H1 (cell line): ENCODE measurements around the gene HOXB3. TPM values are rescaled to one million over a fixed set of nuclear protein-coding genes. Genes with fewer than 3 reads are reported as not detected.

Experiments
- CTCF ChIA-PET: fragments of 300-600 bp; sonication (Branson Sonifier 250); formaldehyde crosslinking; loops from one replicate; lab custom pipeline; 2021; ENCODE audit not compliant: partially characterized antibody; lab: Charles Lee
- POLR2A ChIA-PET: fragments of 300-600 bp; sonication (Branson Sonifier 250); formaldehyde crosslinking; loops from one replicate; lab custom pipeline; 2021; ENCODE audit warnings: inconsistent platforms; ENCODE audit not compliant: partially characterized antibody; lab: Charles Lee
- DNase-seq, 2 experiments: peaks; one replicate each; pipeline versions ENCODE4 v3.0.0 to v3.0.0-alpha.2; 2010 to 2022; ENCODE audit warnings: low spot score in 2 of 2, low read depth in 1 of 2, mixed read lengths in 1 of 2
- FAIRE-seq: peaks from 2 replicates; lab custom pipeline; 2011; peaks lifted over from hg19 to GRCh38; lab: Jason Lieb, UNC
- H2AFZ ChIP-seq: 2 replicates; pipeline ENCODE4 v1.8.1; 2012; ENCODE audit warnings: low read length, inconsistent platforms
- H2AK5ac ChIP-seq: 2 replicates; pipeline ENCODE4 v1.6.1; 2013; ENCODE audit warnings: low read depth, low read length
- H2BK120ac ChIP-seq: replicated peaks from 2 replicates; pipeline ENCODE3; 2013; ENCODE audit warnings: low read depth, low read length, inconsistent platforms
- H2BK12ac ChIP-seq: 2 replicates; pipeline ENCODE4 v1.6.1; 2013; ENCODE audit warnings: low read depth, low read length
- H2BK15ac ChIP-seq: 2 replicates; pipeline ENCODE4 v1.6.1; 2013; ENCODE audit warnings: low read length
- H2BK20ac ChIP-seq: 2 replicates; pipeline ENCODE4 v1.6.1; 2013; ENCODE audit warnings: low read length
- H2BK5ac ChIP-seq: 2 replicates; pipeline ENCODE4 v1.6.1; 2013; ENCODE audit warnings: low read depth, low read length
- H3K14ac ChIP-seq: 2 replicates; pipeline ENCODE4 v1.6.1; 2013; ENCODE audit warnings: inconsistent platforms; ENCODE audit not compliant: insufficient read length
- H3K18ac ChIP-seq: 2 replicates; pipeline ENCODE4 v1.6.1; 2013; ENCODE audit warnings: low read length; ENCODE audit errors: extremely low read depth
- H3K23ac ChIP-seq: 2 replicates; pipeline ENCODE4 v1.6.1; 2013; ENCODE audit warnings: inconsistent platforms; ENCODE audit not compliant: insufficient read length
- H3K23me2 ChIP-seq: 2 replicates; pipeline ENCODE4 v1.6.1; 2013; ENCODE audit warnings: low read depth, low read length
- H3K27ac ChIP-seq: 2 replicates; pipeline ENCODE4 v1.6.1; 2011; ENCODE audit warnings: low read depth, low read length, inconsistent platforms
- H3K27me3 ChIP-seq, 4 experiments: replicated peaks in 1 of 4; 1 replicate in 1 of 4; 2 replicates in 3 of 4; pipeline versions ENCODE4 v1.6.1 to v1.8.1; 2011 to 2013; ENCODE audit warnings: low read length in 3 of 4, mild to moderate bottlenecking in 3 of 4, inconsistent platforms in 2 of 4, mixed read lengths in 2 of 4, moderate library complexity in 1 of 4; ENCODE audit not compliant: control insufficient read depth in 3 of 4, insufficient read depth in 3 of 4; ENCODE audit errors: extremely low read depth in 1 of 4
- H3K36me3 ChIP-seq, 4 experiments: 2 replicates each; pipeline versions ENCODE4 v1.6.1 to v1.8.1; 2011 to 2013; ENCODE audit warnings: mild to moderate bottlenecking in 4 of 4, low read length in 3 of 4, moderate library complexity in 2 of 4, control low read depth in 1 of 4, inconsistent platforms in 1 of 4; ENCODE audit not compliant: insufficient read depth in 4 of 4, control insufficient read depth in 2 of 4
- H3K4ac ChIP-seq: replicated peaks from 2 replicates; pipeline ENCODE3; 2013; ENCODE audit warnings: low read length, low read depth, mixed read lengths, inconsistent platforms; ENCODE audit not compliant: insufficient read length
- H3K4me1 ChIP-seq, 4 experiments: replicated peaks in 1 of 4; 1 replicate in 1 of 4; 2 replicates in 3 of 4; pipeline versions ENCODE4 v1.6.1 to v1.8.1; 2011 to 2013; ENCODE audit warnings: low read length in 3 of 4, inconsistent platforms in 2 of 4, mixed read lengths in 1 of 4; ENCODE audit not compliant: insufficient read depth in 4 of 4, control insufficient read depth in 3 of 4
- H3K4me2 ChIP-seq, 2 experiments: 2 replicates each; pipeline versions ENCODE4 v1.6.1 to v1.8.1; 2011 to 2013; ENCODE audit warnings: low read depth in 2 of 2, low read length in 2 of 2, control low read depth in 1 of 2, inconsistent platforms in 1 of 2, mild to moderate bottlenecking in 1 of 2; ENCODE audit not compliant: insufficient read depth in 1 of 2
- H3K4me3 ChIP-seq, 4 experiments: fragments of 200-600, 300-600 bp in 1 of 4; sonication (generic), shearing (Covaris generic), sonication (Bioruptor Twin) in 1 of 4; 2 replicates each; pipeline versions ENCODE4 v1.5.1 to v1.8.1; 2011 to 2016; ENCODE audit warnings: low read length in 4 of 4, low read depth in 3 of 4, control low read depth in 2 of 4, inconsistent platforms in 2 of 4, mild to moderate bottlenecking in 2 of 4, mixed read lengths in 1 of 4, moderate library complexity in 1 of 4; ENCODE audit not compliant: insufficient read depth in 2 of 4; ENCODE audit errors: extremely low read depth in 1 of 4
- H3K56ac ChIP-seq: replicated peaks from 2 replicates; pipeline ENCODE3; 2013; ENCODE audit warnings: low read depth, mild to moderate bottlenecking, mixed read lengths, low read length, inconsistent platforms; ENCODE audit not compliant: insufficient read length
- H3K79me1 ChIP-seq: 2 replicates; pipeline ENCODE4 v1.6.1; 2013; ENCODE audit warnings: low read depth, low read length, control low read depth
- H3K79me2 ChIP-seq, 2 experiments: 2 replicates each; pipeline versions ENCODE4 v1.6.1 to v1.8.1; 2012 to 2013; ENCODE audit warnings: low read length in 2 of 2, mild to moderate bottlenecking in 2 of 2, inconsistent platforms in 1 of 2; ENCODE audit not compliant: insufficient read depth in 2 of 2, control insufficient read depth in 1 of 2
- H3K9ac ChIP-seq, 4 experiments: replicated peaks in 1 of 4; 1 replicate in 1 of 4; 2 replicates in 3 of 4; pipeline versions ENCODE4 v1.6.1 to v1.8.1; 2011 to 2013; ENCODE audit warnings: low read depth in 3 of 4, low read length in 3 of 4, control low read depth in 2 of 4, mild to moderate bottlenecking in 2 of 4, moderate library complexity in 2 of 4, inconsistent platforms in 1 of 4; ENCODE audit errors: extremely low read depth in 1 of 4
- H3K9me3 ChIP-seq, 2 experiments: 2 replicates each; pipeline versions ENCODE4 v1.6.1 to v1.8.1; 2012 to 2013; ENCODE audit warnings: mild to moderate bottlenecking in 2 of 2, moderate library complexity in 2 of 2, control low read depth in 1 of 2, inconsistent platforms in 1 of 2, low read depth in 1 of 2, low read length in 1 of 2, mixed read lengths in 1 of 2; ENCODE audit not compliant: insufficient read depth in 2 of 2
- H4K20me1 ChIP-seq, 2 experiments: replicated peaks in 1 of 2; 2 replicates each; pipeline versions ENCODE3 to v1.8.1; 2011 to 2013; ENCODE audit warnings: inconsistent platforms in 2 of 2, low read length in 2 of 2, mild to moderate bottlenecking in 1 of 2; ENCODE audit not compliant: insufficient read depth in 2 of 2, control insufficient read depth in 1 of 2
- H4K5ac ChIP-seq: 2 replicates; pipeline ENCODE4 v1.6.1; 2013; ENCODE audit warnings: low read length, low read depth, mixed read lengths, inconsistent platforms; ENCODE audit not compliant: insufficient read length
- H4K8ac ChIP-seq: 2 replicates; pipeline ENCODE4 v1.8.0; 2013; ENCODE audit warnings: mild to moderate bottlenecking, moderate library complexity, low read length, inconsistent platforms; ENCODE audit not compliant: insufficient read depth; ENCODE audit errors: extremely low read depth
- H4K91ac ChIP-seq: replicated peaks from 2 replicates; pipeline ENCODE3; 2013; ENCODE audit warnings: low read length, mixed read lengths, inconsistent platforms; ENCODE audit not compliant: insufficient read length
- ATF2 ChIP-seq: IDR thresholded peaks from 2 replicates; pipeline ENCODE4 v1.6.1; 2012; ENCODE audit warnings: low read length, inconsistent platforms
- BCL11A ChIP-seq, 2 experiments: IDR thresholded peaks; one replicate each; pipeline ENCODE4 v1.6.1; 2011; ENCODE audit warnings: low read depth in 2 of 2, low read length in 2 of 2, mild to moderate bottlenecking in 2 of 2
- JUN ChIP-seq: IDR thresholded peaks from 2 replicates; pipeline ENCODE4 v1.6.1; 2011; ENCODE audit warnings: low read depth, mild to moderate bottlenecking, improper control_type of control experiment, low read length
- POLR2AphosphoS5 ChIP-seq: IDR thresholded peaks from 2 replicates; pipeline ENCODE4 v1.6.1; 2011; ENCODE audit warnings: low read depth, low read length
- RBBP5 ChIP-seq: IDR thresholded peaks from 2 replicates; pipeline ENCODE4 v1.7.1; 2012; ENCODE audit warnings: low read depth, mild to moderate bottlenecking, inconsistent platforms, low read length, moderate library complexity, borderline replicate concordance
- RXRA ChIP-seq: IDR thresholded peaks from 2 replicates; pipeline ENCODE4 v1.6.1; 2011; ENCODE audit warnings: low read depth, mild to moderate bottlenecking, low read length, moderate library complexity; ENCODE audit not compliant: insufficient read depth
- SIRT6 ChIP-seq: IDR thresholded peaks from one replicate; pipeline ENCODE4 v1.7.1; 2012; ENCODE audit warnings: low read length, inconsistent platforms
- TBP ChIP-seq: IDR thresholded peaks from 2 replicates; pipeline ENCODE4 v1.6.1; 2011; ENCODE audit warnings: low read depth, low read length, improper control_type of control experiment
- USF2 ChIP-seq: IDR thresholded peaks from 2 replicates; pipeline ENCODE4 v1.6.1; 2011; ENCODE audit warnings: low read length, improper control_type of control experiment
- ZNF274 ChIP-seq: IDR thresholded peaks from 2 replicates; pipeline ENCODE4 v1.7.0; 2012; ENCODE audit warnings: low read length, borderline replicate concordance; ENCODE audit errors: extremely low read depth
- WGBS, 2 experiments: shearing (Covaris generic) in 1 of 2; methylation state at CpG; one replicate each; pipeline versions ENCODE4 v1.1.6 to v1.1.7; 2013 to 2015; ENCODE audit warnings: low lambda C conversion rate in 2 of 2, mixed read lengths in 2 of 2, inconsistent platforms in 1 of 2, low coverage in 1 of 2, missing lambda C conversion rate in 1 of 2; ENCODE audit not compliant: insufficient replicate concordance in 2 of 2, insufficient coverage in 1 of 2, insufficient read length in 1 of 2; ENCODE audit errors: extremely low coverage in 1 of 2, missing lambda C conversion rate in 1 of 2; 5-methylcytosine and 5-hydroxymethylcytosine counted together
- polyA plus RNA-seq, 7 experiments: library from polyadenylated mRNA; depleted of rRNA in 3 of 7; stranded (reverse) in 5 of 7; unstranded in 2 of 7; fragments of >200 nt in 5 of 7; fragments of 200-250 nt in 2 of 7; gene quantifications; 1 replicate in 5 of 7; 2 replicates in 1 of 7; 4 replicates in 1 of 7; pipeline versions ENCODE4 v1.2.1 to v1.2.3, GENCODE V29; 2011 to 2013; ENCODE audit warnings: missing spikeins in 2 of 7, mixed read lengths in 2 of 7
- total RNA-seq: library from RNA; stranded (reverse); fragmentation: NEBNext Ultra II Directional; extraction: Animal tissue kit (Norgen Biotek cat#: 25700); gene quantifications from 2 replicates; pipeline ENCODE4 v1.2.1, GENCODE V29; 2021

The HOXB3 gene
- total and polyA plus RNA-seq, 2 of the 8 experiments (the other 6 are each of a cell fraction or from before 2014, with no cell fraction given): not detected

GRCh38 chr17:48510761-48511604, 79.1 kb downstream of the HOXB3 start:
- no peak overlapping the region for H3K56ac ChIP-seq
- H3K9ac ChIP-seq: no peak overlapping the region
- H2AFZ ChIP-seq: no peak overlapping the region
- no peaks in the 10 kb centered on the region for H3K36me3 ChIP-seq
- H3K4me3 ChIP-seq: no peak overlapping the region
- H2AK5ac ChIP-seq: no peak overlapping the region
- no peak for FAIRE-seq
- H3K9me3 ChIP-seq: no peaks in the 10 kb centered on the region
- no peak overlapping the region for H4K8ac ChIP-seq
- H3K27ac ChIP-seq: no peak overlapping the region
- no peak overlapping the region for H3K14ac ChIP-seq
- H3K23me2 ChIP-seq: no peaks in the 10 kb centered on the region; the same call in 1 of the 2 replicates
- POLR2A ChIA-PET: no interaction called here
- H2BK20ac ChIP-seq: no peak overlapping the region
- no peak overlapping the region for H2BK120ac ChIP-seq
- no peaks in the 10 kb centered on the region for H3K79me1 ChIP-seq
- H3K4ac ChIP-seq: no peak overlapping the region
- H3K4me1 ChIP-seq: no peaks in the 10 kb centered on the region; a peak in 4 of 7 replicates
- no peaks in the 10 kb centered on the region for H3K79me2 ChIP-seq
- no peak for DNase-seq
- no peak overlapping the region for H3K23ac ChIP-seq
- no peak overlapping the region for H3K4me2 ChIP-seq
- H3K27me3 ChIP-seq: peaks cover 0 to 10% (median 0%) of the 10 kb centered on the region in 4 experiments; a peak in 4 of 7 replicates
- WGBS, 2 experiments: 90% methylated on average over 7 of the region's 7 CpGs; no CpG with 5 or more reads in 1 of the 2 experiments
- H4K5ac ChIP-seq: no peak overlapping the region
- no peaks in the 10 kb centered on the region for H4K20me1 ChIP-seq
- no peak overlapping the region for H4K91ac ChIP-seq
- no peak overlapping the region for H2BK12ac ChIP-seq
- H2BK15ac ChIP-seq: no peak overlapping the region
- CTCF ChIA-PET: interaction anchor here (0.6 to 1.3 kb wide), 4 partner anchors 16 to 380 kb away, joined by 3 to 4 read pairs (median 4); no protein-coding TSS in a partner anchor
- H3K18ac ChIP-seq: no peak overlapping the region
- no peak overlapping the region for H2BK5ac ChIP-seq
- TF ChIP-seq BCL11A (IDR thresholded peaks at IDR 0.05; ENCODE audit: low read depth in 2 of 2, low read length in 2 of 2) (no peak), RXRA (no peak), ATF2 (no peak), RBBP5 (no peak), TBP (no peak), JUN (no peak), ZNF274 (no peak), SIRT6 (no peak), POLR2AphosphoS5 (no peak), USF2 (no peak)
